NCI-H1105 (cell line): Measurements from ENCODE around the gene C17orf75.
"Not testable (repeated sequence)": the region's sequence is repeated elsewhere in the genome, so short reads cannot be mapped to it uniquely, and the experiment has no call there.

ENCODE experiments used
- DNase-seq: peaks from one replicate; lab custom pipeline; 2025; lab: John Stamatoyannopoulos, UW

The C17orf75 gene, protein sequence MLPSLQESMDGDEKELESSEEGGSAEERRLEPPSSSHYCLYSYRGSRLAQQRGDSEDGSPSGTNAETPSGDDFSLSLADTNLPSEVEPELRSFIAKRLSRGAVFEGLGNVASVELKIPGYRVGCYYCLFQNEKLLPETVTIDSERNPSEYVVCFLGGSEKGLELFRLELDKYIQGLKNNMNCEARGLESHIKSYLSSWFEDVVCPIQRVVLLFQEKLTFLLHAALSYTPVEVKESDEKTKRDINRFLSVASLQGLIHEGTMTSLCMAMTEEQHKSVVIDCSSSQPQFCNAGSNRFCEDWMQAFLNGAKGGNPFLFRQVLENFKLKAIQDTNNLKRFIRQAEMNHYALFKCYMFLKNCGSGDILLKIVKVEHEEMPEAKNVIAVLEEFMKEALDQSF

DNA sequence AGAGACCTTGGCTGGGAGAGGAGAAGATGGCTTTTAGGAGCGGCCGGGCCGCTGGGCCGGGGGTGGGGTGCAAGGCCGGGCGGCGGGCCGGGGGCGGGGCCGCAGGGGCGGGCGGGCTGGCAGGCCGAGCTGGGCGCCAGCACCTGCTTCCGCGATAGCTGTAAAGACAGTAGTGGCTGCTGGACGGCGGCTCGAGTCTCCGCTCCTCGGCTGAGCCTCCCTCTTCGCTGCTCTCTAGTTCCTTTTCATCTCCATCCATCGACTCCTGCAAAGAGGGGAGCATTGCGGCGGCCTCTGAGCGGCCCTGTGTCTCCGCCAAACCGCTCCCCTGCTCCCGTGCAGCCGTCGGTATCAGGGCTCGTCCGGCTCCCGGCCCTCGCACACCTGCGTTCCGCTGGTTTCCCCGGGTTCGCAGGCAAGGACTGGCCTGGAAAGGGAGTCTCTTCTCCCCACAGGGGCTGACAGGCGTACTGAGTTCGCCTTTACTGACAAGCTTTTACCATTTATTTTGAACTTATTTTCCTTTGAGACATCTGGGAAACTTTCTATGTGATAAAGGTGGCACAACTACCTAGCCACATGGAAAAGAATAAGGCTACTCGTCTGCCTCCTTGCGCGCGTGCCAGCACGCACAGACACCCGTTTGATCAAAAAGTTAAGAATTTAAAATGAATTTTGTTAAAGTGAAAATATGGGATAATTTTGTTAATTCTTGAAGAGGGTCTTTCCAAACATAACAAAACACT is at the start of gene C17orf75:
C17orf75 (minus strand) TSS at position 317 of the 746 bp plus-strand sequence; CDS start at position 283, 34 bp downstream.
- peak; percentile 80 for DNase-seq

- no peak for DNase-seq
Measured at GRCh38 chr17:32388613-32389459, 46.9 kb upstream of the C17orf75 start.

- DNase-seq: not testable (repeated sequence)
Measured at GRCh38 chr17:32388128-32388527, 46.2 kb upstream of the C17orf75 start.

DNA sequence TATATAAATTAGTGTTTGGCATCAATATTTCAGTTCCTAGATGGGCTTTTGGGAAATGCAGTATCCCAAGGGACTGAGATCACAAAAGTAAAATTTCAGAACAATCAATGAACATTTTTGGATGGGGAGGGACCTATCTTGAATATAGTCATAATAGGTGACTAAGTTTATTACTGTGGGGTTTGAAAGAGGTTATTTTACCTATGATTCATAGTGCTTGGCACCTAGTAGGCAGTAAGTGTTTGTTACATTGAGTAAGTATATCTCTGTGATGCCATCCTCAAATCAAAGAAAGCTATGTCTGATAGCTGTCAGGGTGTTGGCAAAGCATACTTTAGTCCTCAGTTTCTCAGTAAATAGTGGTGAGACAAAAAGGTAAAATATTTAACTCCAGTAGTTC is 44.9 kb upstream of the C17orf75 start:
- DNase-seq: no peak

GRCh38 chr17:32385971-32386370 is 44.0 kb upstream of the C17orf75 start:
- no peak for DNase-seq

DNA sequence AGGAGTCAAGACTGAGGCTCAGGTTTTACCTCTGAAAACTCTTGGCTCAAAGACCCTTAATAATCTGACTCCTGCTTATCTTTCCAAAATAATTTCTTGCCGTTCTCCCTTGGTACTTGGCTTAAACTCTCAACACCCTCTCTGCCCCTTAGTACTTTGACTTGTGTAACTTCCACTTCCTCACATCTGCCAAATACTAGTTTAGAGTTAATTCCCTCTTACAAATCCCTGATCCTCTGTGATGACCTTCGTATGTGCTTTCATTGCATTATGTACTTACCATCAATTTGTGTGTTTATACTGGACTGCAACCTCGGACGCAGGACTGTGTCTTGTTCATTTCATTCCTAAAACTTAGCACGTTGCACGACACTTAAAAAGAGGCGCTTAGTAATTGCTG is 43.1 kb upstream of the C17orf75 start:
- no peak for DNase-seq

DNA sequence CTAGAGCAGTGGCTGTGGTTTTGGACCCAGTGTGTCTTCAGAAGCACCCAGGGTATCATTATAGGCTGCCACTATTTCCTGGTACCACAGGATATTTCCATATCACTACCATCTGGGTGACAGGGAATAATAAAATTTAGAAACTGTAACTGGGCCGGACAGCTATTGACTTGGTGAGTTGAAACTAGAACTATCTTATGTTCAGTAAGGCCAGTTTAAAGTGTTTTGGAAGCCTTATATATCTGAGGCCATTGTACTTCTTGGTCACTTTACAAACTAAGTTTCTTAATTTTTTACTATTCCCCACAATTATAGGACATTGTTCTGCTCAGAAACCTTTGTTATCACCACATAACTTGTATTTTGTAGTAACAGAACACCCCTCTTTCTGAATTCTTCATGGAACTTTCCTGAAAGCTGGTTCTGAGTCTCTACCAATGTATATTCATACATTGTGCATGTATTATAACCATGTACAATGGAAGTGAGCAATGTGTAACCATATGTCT is 42.0 kb upstream of the C17orf75 start:
- DNase-seq: no peak

- no peak for DNase-seq
Measured at GRCh38 chr17:32382526-32383223, 40.7 kb upstream of the C17orf75 start.

GRCh38 chr17:32370426-32370825 is 28.5 kb upstream of the C17orf75 start:
- DNase-seq: no peak

DNA sequence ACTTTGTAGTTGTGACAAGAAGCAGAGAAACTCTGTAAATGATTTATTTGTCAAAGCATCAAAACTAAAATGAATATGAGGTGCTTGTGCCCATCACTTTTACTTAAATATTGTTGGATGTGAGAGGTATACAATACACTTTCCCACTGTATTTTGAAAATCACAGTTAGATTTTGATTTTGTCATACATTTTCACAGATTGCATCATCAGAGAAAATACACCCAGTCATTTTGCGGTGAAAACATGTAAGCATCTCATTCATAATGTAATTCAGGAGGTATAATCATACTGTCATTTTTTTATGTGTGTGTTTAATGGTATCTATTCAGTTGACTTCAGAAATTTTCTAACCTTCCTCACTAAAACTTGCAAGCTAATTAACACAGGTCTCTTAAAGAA is 19.3 kb upstream of the C17orf75 start:
- no peak for DNase-seq

DNA sequence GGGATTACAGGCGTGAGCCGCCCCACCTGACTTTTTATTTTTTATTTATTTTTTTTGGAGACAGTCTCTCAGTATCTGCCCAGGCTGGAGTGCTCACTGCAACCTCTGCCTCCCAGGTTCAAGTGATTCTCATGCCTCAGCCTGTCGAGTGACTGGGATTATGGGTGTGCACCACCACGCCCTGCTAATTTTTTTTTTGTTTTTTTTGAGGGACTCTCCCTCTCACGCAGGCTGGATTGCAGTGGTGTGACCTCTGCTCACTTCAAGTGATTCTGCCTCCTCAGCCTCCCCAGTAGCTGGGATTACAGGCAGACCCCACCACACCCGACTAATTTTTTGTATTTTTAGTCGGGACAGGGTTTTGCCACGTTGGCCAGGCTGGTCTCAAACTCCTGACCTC is 15.6 kb upstream of the C17orf75 start:
- no peak for DNase-seq

DNA sequence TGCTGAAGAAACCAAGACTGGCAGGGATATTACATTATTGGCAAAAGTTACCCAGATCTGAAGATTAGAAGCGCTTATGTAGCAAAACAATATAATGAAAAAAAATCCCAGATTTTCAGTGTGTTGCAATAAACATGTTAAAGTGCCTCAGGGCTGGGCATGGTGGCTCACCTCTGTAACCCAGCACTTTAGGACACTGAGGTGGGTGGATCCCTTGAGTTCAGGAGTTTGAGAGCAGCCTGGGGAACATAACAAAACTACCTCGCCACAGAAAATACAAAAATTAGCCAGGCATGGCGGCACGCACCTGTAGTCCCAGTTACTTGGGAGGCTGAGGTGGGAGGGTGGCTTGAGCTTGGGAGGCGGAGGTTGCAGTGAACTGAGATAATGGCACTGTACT is 14.8 kb upstream of the C17orf75 start:
- no peak for DNase-seq

- DNase-seq: no peak
Measured at GRCh38 chr17:32356378-32356743, 14.4 kb upstream of the C17orf75 start.

- no peak for DNase-seq
Measured at GRCh38 chr17:32355649-32356377, 13.8 kb upstream of the C17orf75 start.

DNA sequence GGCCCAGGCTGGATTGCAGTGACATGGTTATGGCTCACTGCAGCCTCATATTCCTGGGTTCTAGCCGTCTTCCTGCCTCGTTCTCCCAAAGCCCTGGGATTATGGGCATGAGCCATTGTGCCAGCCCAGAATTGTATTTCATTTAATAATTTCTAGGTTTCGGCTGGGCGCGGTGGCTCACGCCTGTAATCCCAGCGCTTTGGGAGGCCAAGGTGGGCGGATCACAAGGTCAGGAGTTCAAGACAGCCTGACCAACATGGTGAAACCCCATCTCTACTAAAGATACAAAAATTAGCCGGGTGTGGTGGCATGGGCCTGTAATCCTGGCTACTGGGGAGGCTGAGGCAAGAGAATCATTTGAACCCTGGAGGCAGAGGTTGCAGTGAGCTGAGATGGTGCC is 10.8 kb upstream of the C17orf75 start:
- DNase-seq: not testable (repeated sequence)

GRCh38 chr17:32350666-32351418 is 8.9 kb upstream of the C17orf75 start:
- DNase-seq: peak; percentile 53

GRCh38 chr17:32349854-32350665 is 8.1 kb upstream of the C17orf75 start, which contains the start of gene ZNF207:
ZNF207 (plus strand) TSS chr17:32350157; CDS start chr17:32350286, 129 bp downstream.
- DNase-seq: peak; percentile 98

DNA sequence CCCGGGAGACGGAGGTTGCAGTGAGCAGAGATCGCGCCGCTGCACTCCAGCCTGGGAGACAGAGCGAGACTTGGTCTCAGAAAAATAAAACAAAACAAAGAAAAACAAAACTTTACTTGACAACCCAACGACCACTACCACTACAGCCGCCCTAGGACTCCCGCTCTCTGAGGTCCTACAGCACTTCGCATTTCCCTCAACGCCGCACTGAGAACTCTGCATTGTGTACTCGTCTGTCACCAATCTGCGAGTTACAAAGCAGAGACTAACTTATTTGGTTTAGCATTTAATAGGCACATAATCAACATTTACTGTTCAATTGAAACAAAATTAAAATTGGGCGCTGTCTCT is 7.5 kb upstream of the C17orf75 start:
- DNase-seq: no peak

DNA sequence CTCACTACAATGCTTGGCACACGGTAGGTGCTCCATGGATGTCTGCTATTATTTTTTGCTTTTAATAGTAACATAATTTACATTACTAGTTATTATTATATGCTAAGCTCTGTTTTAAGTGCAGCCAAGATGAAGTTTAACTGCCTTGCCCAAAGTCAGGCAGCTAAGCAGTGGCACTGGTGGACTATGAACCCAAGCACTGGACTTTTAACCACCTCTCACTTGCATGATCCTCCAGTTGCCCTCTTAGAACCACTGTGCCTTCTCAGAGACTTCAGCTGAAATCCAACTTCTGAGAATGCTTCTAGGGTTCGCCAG is 6.5 kb upstream of the C17orf75 start:
- DNase-seq: no peak
